ENCODE measurements around the gene GNB1L.

DNA sequence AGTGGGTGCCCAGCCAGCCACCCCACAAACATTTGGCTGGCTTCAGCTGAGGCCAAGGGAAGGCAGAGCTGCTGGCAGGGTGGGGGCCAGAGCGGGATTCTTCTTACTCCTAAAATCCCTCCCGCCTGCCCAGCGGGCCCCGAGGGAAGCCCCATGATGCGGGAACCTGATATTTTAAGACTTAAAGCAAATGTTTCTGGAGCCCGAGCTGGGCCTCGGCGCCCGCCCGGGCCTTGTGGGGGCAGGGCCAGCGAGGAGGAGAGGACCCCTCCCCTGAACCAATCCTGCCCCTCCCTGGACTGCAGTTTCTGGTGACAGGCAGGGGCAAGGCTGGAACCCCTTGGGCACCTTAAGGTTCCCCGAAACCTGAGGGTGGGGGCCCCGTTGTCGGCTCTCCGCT, 114.1 kb downstream of the GNB1L start:
- TF ChIP-seq, protein P1, sequence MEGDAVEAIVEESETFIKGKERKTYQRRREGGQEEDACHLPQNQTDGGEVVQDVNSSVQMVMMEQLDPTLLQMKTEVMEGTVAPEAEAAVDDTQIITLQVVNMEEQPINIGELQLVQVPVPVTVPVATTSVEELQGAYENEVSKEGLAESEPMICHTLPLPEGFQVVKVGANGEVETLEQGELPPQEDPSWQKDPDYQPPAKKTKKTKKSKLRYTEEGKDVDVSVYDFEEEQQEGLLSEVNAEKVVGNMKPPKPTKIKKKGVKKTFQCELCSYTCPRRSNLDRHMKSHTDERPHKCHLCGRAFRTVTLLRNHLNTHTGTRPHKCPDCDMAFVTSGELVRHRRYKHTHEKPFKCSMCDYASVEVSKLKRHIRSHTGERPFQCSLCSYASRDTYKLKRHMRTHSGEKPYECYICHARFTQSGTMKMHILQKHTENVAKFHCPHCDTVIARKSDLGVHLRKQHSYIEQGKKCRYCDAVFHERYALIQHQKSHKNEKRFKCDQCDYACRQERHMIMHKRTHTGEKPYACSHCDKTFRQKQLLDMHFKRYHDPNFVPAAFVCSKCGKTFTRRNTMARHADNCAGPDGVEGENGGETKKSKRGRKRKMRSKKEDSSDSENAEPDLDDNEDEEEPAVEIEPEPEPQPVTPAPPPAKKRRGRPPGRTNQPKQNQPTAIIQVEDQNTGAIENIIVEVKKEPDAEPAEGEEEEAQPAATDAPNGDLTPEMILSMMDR (IDR thresholded peaks at IDR 0.05) = no peak
- TF ChIP-seq POLR2A (IDR thresholded peaks at IDR 0.05) (no peak), POLR2AphosphoS5 (IDR thresholded peaks at IDR 0.05) (no peak)

Data from prostate gland (tissue), 2 donors.